Limb (tissue), 2 donors: ENCODE data around the gene B4GALT1.

Experiments used
- DNase-seq, 2 donors: peaks; one replicate each; pipeline ENCODE4 v3.0.0-alpha.2; 2016; ENCODE audit errors: extremely low spot score in 2 of 2

The B4GALT1 gene

GRCh38 chr9:33124751-33125381 is 42.3 kb downstream of the B4GALT1 start:
- no peak for DNase-seq

GRCh38 chr9:33124046-33124445 is 43.1 kb downstream of the B4GALT1 start:
- DNase-seq: no peak

DNA sequence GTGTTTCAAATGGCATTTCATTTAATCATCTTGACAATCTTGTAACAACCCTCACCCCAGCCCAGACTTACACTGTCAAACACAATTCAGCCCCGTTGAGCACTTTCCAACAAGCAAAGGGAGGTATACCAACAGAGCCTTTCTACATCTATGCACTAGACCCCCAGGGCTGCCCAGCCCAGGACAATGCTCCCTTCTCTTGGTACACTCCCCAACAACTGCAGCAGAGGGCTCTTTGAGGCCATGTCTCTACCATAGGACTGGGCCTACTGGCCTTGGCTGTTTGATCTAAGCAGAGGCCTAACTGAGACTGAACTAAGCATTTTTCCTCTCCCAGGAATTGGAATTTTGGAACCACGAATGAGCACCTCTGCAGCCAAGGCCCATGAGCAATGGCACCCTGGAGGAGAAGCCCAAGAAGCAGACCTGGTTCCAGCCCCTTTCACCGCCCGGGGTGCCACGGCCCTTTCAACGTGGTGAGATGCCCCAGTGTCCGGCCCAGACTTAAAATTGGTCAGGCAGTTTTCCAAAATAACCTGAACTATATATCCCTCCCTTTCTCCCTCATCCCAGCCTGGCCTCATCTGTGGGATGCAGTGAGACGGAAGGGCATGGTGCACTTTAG is 43.6 kb downstream of the B4GALT1 start:
- DNase-seq: no peak

DNA sequence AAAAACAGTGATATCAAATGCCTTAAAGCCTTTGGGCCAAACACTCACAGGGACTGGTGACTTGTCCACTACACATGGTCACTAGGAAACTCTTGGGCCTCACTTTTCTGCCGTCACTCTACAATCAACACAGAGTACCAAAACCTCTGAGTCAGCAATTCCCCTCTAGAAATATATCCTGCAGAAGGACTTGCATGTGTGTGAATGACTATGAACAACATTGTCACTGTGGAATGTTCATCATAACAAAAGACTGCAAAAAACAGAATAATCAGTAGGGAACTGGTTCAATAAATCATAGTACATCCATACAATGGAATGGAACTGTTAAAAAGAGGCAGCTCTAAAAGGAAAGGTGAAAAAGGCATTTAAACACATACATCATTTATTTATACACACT is 46.5 kb downstream of the B4GALT1 start:
- DNase-seq: no peak

GRCh38 chr9:33117796-33118195 is 49.3 kb downstream of the B4GALT1 start:
- no peak for DNase-seq

GRCh38 chr9:33117306-33117705 is 49.8 kb downstream of the B4GALT1 start:
- DNase-seq: peak in 1 of 2 donors; percentile 44

DNA sequence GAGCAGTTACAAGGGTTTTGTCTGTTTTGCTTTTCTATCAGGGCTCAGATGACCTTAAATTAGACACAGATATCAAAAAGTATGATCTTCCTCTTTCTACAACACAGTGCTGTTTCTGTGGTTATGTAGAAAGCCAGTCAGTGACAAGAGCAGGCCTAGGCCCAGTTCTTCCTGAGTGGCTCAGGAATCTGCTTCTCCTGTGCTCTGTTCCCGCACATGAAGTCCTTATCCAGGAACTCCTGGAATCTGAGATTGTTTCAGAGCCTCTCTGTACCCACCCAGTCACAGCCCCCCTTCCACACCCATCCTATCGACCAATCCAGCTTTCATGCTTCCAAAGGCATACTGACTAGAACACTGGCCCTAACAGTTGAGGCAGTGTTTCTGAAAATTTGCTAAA is 50.3 kb downstream of the B4GALT1 start:
- no peak for DNase-seq

DNA sequence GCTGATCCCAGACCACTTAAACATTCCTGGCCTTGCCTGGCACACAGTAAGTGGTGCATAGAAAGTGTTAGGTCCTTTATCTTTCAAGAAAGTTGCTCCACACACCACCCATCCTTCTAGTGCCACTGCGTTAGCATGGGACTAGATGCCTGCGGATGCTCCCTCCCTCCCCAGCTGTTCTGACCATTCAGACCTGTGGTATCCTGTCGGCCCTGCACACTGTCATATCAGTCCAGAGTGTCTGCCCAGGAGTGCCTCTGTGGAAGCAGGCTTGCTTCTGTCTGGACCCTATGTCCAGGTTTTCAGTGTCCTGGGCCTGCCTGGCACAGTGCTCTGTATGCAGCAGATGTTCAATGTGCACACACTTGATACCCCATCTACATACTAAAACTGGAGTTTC is 52.4 kb downstream of the B4GALT1 start:
- no peak for DNase-seq

DNA sequence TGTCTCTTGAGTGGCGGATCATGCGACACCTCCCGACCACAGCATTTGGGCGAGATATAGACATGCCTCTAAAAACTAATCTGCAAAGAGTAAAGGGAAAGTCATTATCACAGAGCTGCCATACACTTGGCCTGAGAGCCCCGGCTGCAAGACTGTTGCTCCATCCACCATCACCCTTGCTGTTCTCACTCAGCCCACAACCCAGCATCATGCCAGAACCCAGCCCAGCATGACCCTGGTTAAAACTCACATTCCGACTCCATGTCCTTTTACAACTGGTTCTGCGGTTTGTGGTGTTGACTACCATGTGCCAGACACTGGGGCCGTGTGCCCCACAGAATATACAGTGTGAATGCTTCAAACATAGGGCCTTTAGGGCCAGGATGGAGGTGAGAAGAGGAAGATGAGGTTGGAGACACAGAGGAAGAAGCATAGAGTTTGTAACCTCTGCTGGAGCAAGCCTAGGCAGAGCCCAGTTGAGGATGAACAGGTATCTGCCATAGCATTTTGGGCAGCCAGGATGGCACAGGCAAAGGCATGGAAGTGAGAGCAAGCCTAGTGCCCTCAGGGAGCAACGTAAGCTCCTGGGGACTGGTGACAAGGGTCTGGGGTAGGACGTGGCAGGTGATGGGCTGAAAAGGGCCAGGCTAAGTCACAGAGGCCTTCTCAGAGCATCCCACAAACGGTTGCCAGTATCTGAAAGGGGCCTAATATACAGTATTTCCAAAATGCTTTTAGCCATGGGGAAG is 53.2 kb downstream of the B4GALT1 start:
- DNase-seq: no peak

DNA sequence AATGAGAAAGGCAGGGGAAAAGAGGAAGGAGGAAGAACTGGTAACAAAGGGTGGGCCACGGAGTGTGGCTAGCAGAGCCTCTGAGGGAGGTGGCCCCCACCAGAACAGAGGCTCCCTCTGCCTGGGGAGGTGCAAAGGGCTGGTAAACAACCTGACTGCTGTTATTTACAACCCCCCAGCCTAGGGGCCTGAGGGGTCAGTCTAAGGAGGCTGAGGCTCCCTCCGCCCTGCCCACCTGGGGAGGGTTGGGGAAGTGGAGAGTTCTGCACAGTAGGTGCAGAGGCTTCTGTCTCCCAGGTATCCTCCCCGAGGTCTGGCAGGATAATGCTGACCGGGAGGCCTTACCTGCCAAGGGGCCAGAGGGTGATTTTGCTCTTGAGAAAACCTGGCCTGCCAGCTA is 55.0 kb downstream of the B4GALT1 start:
- DNase-seq: no peak

DNA sequence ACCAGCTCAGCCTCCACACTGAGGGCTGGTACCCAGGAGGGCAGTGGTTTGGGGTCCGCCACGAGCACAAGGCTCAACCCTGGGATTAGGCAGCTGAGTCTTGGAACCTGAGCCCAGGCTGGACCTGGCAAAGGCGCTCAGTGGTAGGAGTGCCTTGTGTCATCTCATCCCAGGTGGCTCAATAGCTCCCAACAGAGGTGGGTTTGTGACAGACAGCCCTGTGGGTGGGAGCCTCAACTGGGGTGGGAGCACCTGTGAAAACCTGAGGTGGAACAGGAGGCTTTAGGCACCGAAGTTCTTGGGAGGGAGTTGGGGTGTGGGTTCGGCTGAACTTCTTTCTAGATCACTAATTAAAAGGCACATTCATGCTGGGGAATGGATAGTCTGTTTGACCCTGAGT is 55.5 kb downstream of the B4GALT1 start:
- no peak for DNase-seq

- DNase-seq: no peak
Observed at GRCh38 chr9:33110686-33111085, 56.5 kb downstream of the B4GALT1 start.

GRCh38 chr9:33109850-33110595 is 57.1 kb downstream of the B4GALT1 start:
- DNase-seq: no peak

DNA sequence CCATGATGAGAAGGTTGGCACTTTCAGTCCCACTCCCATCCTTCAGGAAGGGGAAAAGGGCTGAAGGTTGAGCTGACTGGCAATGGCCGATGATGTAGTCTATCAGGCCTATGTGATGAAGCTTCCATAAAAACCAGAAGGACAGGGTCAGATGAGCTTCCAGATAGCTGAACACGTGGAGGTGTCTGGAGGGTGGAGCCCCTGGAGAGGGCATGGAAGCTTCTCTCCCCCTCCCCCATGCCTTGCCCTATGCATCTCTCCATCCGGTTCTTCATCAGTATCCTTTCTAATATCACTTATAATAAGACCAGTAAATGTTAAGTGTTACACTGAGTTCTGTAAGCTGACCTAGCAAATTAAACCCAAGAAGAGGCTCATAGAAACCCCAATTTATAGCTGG is 58.0 kb downstream of the B4GALT1 start:
- no peak for DNase-seq

DNA sequence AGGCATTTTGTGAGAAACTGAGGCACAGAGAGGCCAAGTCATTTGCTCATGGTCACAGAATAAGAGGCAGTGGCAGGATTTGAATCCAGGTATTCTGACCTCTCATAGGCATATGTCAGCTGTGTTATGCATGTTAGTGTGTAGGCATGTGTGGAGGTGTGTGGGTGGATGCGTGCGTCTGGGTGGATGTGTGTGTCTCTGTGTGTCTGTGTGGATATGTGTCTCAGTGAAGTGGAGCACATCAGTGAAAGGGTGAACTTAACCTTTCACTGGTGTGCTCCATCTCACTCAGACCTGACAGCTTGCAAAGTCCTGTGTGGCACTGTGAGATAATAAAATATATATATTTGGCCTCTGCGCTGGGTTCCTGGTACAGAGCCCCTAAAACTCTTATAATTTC is 58.7 kb downstream of the B4GALT1 start:
- DNase-seq: no peak

- no peak for DNase-seq
Observed at GRCh38 chr9:33107762-33108161, 59.4 kb downstream of the B4GALT1 start.

- peak; percentile 45 to 66 for DNase-seq
Observed at GRCh38 chr9:33106827-33107621, 60.1 kb downstream of the B4GALT1 start.

GRCh38 chr9:33106372-33106771 is 60.8 kb downstream of the B4GALT1 start:
- DNase-seq: no peak

GRCh38 chr9:33105959-33106358 is 61.2 kb downstream of the B4GALT1 start:
- DNase-seq: no peak

DNA sequence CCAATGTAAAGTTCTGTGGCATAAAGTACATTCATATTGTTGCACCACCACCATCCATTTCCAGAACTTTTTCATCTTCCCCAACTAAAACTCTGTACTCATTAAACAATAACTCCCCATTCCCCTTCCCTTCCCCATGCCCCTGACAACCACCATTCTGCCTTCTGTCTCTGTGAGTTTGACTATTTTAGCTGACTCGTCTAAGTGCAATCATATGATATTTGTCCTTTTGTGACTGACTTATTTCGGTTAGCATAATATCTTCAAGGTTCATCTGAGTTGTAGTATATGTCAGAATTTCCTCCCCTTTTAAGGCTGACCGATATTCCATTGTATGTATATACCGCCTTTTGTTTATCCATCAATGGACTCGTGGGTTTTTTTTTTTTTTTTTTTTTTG is 61.6 kb downstream of the B4GALT1 start:
- DNase-seq: no peak

DNA sequence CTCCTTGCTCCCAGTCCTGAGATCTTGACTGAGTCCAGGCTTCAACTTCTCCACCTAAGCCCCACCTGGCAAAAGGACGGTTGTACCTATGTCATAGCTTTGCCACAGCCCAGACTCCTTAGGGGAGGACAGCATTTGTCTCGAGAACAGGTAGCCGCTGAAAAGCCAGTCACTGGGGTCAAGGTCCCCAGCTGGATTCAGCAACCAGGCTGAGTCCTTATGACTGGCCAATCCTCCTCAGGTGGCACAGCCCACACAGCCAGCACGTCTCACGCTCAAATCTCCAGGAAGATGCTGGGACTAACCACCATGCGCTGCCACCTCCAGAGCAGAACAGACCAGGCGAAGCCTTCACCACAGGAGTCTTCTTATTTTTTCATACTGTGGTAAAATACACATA is 62.7 kb downstream of the B4GALT1 start:
- no peak for DNase-seq
